GM19025 (cell line): ENCODE measurements around the gene SERPINF2.
"Not testable (repeated sequence)": the region's sequence is repeated elsewhere in the genome, so short reads cannot be mapped to it uniquely, and the experiment has no call there.

Experiments used
- ATAC-seq: cut with Tn5 transposase; IDR thresholded peaks from one replicate; pipeline ENCODE4 v1.9.1; 2021; ENCODE audit warnings: mild to moderate bottlenecking, low read depth, moderate library complexity; ENCODE audit not compliant: unreplicated experiment

SERPINF2 gene

GRCh38 chr17:1759529-1759928 lies 16.9 kb downstream of the SERPINF2 start:
- no peak for ATAC-seq

GRCh38 chr17:1762233-1762900 lies 19.7 kb downstream of the SERPINF2 start:
- no peak for ATAC-seq

- ATAC-seq = no peak
These were observed 20.5 kb downstream of the SERPINF2 start for GRCh38 chr17:1762901-1763898.

GRCh38 chr17:1764284-1764683 lies 21.6 kb downstream of the SERPINF2 start:
- no peak for ATAC-seq

- ATAC-seq = not testable (repeated sequence)
These were observed 22.0 kb downstream of the SERPINF2 start for GRCh38 chr17:1764705-1765104.

GRCh38 chr17:1765576-1765975 lies 22.9 kb downstream of the SERPINF2 start:
- ATAC-seq = no peak

- ATAC-seq = no peak
These were observed 23.9 kb downstream of the SERPINF2 start for GRCh38 chr17:1766382-1767135.

- ATAC-seq = no peak
These were observed 24.7 kb downstream of the SERPINF2 start for GRCh38 chr17:1767358-1767757.

GRCh38 chr17:1769822-1770477 lies 27.3 kb downstream of the SERPINF2 start:
- ATAC-seq = no peak

GRCh38 chr17:1773000-1773695 lies 30.5 kb downstream of the SERPINF2 start:
- ATAC-seq = not testable (repeated sequence)

GRCh38 chr17:1773696-1774181 lies 31.1 kb downstream of the SERPINF2 start:
- no peak for ATAC-seq

GRCh38 chr17:1774390-1775176 lies 31.9 kb downstream of the SERPINF2 start:
- ATAC-seq = no peak

GRCh38 chr17:1776328-1776727 lies 33.7 kb downstream of the SERPINF2 start:
- ATAC-seq = no peak

- no peak for ATAC-seq
These were observed 34.2 kb downstream of the SERPINF2 start for GRCh38 chr17:1776857-1777256.

- no peak for ATAC-seq
These were observed 37.0 kb downstream of the SERPINF2 start for GRCh38 chr17:1779571-1780131.

GRCh38 chr17:1782171-1782567 lies 39.5 kb downstream of the SERPINF2 start:
- no peak for ATAC-seq

- no peak for ATAC-seq
These were observed 40.6 kb downstream of the SERPINF2 start for GRCh38 chr17:1783271-1783670.

- ATAC-seq = no peak
These were observed 41.4 kb downstream of the SERPINF2 start for GRCh38 chr17:1783834-1784611.
